Islet precursor cell (in vitro differentiated cells): ENCODE measurements around the gene BATF3.

Experiments
- DNase-seq: peaks from one replicate; pipeline ENCODE4 v3.0.0-alpha.2; 2018

Gene BATF3

GRCh38 chr1:212702672-212703071 lies 3.0 kb upstream of the BATF3 start:
- no peak for DNase-seq

- no peak for DNase-seq
Measured at GRCh38 chr1:212701910-212702309, 2.3 kb upstream of the BATF3 start.

GRCh38 chr1:212700892-212701819 lies 1.5 kb upstream of the BATF3 start:
- peak; percentile 82 for DNase-seq

GRCh38 chr1:212700223-212700891 lies 717 bp upstream of the BATF3 start:
- DNase-seq, result peak; percentile 65

GRCh38 chr1:212699104-212699624 lies 476 bp downstream of the BATF3 start:
- DNase-seq, result peak; percentile 73

- DNase-seq, result no peak
Measured at GRCh38 chr1:212698467-212699103, 1.1 kb downstream of the BATF3 start.

GRCh38 chr1:212696721-212697331 lies 2.8 kb downstream of the BATF3 start:
- no peak for DNase-seq

GRCh38 chr1:212692774-212693644 lies 6.6 kb downstream of the BATF3 start:
- no peak for DNase-seq

GRCh38 chr1:212691561-212692071 lies 8.0 kb downstream of the BATF3 start:
- DNase-seq, result no peak

GRCh38 chr1:212690816-212691403 lies 8.7 kb downstream of the BATF3 start:
- no peak for DNase-seq

- no peak for DNase-seq
Measured at GRCh38 chr1:212689758-212690529, 9.7 kb downstream of the BATF3 start.

- no peak for DNase-seq
Measured at GRCh38 chr1:212689196-212689725, 10.4 kb downstream of the BATF3 start.

GRCh38 chr1:212688341-212689047 lies 11.1 kb downstream of the BATF3 start:
- DNase-seq, result no peak

GRCh38 chr1:212687811-212688210 lies 11.8 kb downstream of the BATF3 start:
- DNase-seq, result no peak

- no peak for DNase-seq
Measured at GRCh38 chr1:212686591-212686990, 13.0 kb downstream of the BATF3 start.

GRCh38 chr1:212686069-212686468 lies 13.6 kb downstream of the BATF3 start:
- no peak for DNase-seq

GRCh38 chr1:212685429-212685828 lies 14.2 kb downstream of the BATF3 start:
- DNase-seq, result no peak

- no peak for DNase-seq
Measured at GRCh38 chr1:212684521-212685090, 15.0 kb downstream of the BATF3 start.

- no peak for DNase-seq
Measured at GRCh38 chr1:212684076-212684475, 15.6 kb downstream of the BATF3 start.
